Liver (tissue), 9 donors: ENCODE data around the gene MRPS9. TPM values are rescaled to one million over a fixed set of nuclear protein-coding genes. Genes with fewer than 3 reads are reported as not detected.

Source experiments
- DNase-seq: peaks from one replicate; pipeline ENCODE4 v3.0.0-alpha.2; 2017; ENCODE audit warnings: low spot score
- H3K27ac ChIP-seq, 2 donors: one replicate each; pipeline ENCODE4 v1.7.0; 2013; ENCODE audit warnings: inconsistent platforms in 2 of 2, low read length in 2 of 2, control low read depth in 1 of 2, low read depth in 1 of 2, mild to moderate bottlenecking in 1 of 2
- H3K27me3 ChIP-seq, 4 donors: one replicate each; pipeline versions ENCODE4 v1.6.1 to v1.7.0; 2013; ENCODE audit warnings: low read length in 3 of 4, inconsistent platforms in 1 of 4, mild to moderate bottlenecking in 1 of 4, moderate library complexity in 1 of 4; ENCODE audit not compliant: control insufficient read depth in 4 of 4, insufficient read depth in 4 of 4
- H3K36me3 ChIP-seq, 4 donors: one replicate each; pipeline versions ENCODE4 v1.6.1 to v1.7.0; 2013; ENCODE audit warnings: low read length in 3 of 4, mild to moderate bottlenecking in 3 of 4, low read depth in 1 of 4, moderate library complexity in 1 of 4; ENCODE audit not compliant: control insufficient read depth in 4 of 4, insufficient read depth in 3 of 4
- H3K4me1 ChIP-seq, 4 donors: one replicate each; pipeline versions ENCODE4 v1.6.1 to v1.7.0; 2013; ENCODE audit warnings: low read length in 3 of 4, mild to moderate bottlenecking in 3 of 4, moderate library complexity in 1 of 4; ENCODE audit not compliant: control insufficient read depth in 4 of 4, insufficient read depth in 4 of 4
- H3K4me3 ChIP-seq, 3 donors: one replicate each; pipeline versions ENCODE4 v1.6.1 to v1.7.0; 2013; ENCODE audit warnings: low read length in 3 of 3, control low read depth in 1 of 3, low read depth in 1 of 3, mild to moderate bottlenecking in 1 of 3
- H3K9ac ChIP-seq, 2 donors: one replicate each; pipeline ENCODE4 v1.7.0; 2013; ENCODE audit warnings: low read length in 2 of 2, mild to moderate bottlenecking in 2 of 2, moderate library complexity in 2 of 2, control low read depth in 1 of 2, low read depth in 1 of 2
- H3K9me3 ChIP-seq, 4 donors: one replicate each; pipeline versions ENCODE4 v1.6.1 to v1.7.0; 2013; ENCODE audit warnings: low read length in 3 of 4; ENCODE audit not compliant: control insufficient read depth in 4 of 4
- ATF3 ChIP-seq: IDR thresholded peaks from 2 replicates; pipeline ENCODE4 v1.6.1; 2016; ENCODE audit warnings: antibody characterized with exemption
- CTCF ChIP-seq: fragments of 150-350 bp; IDR thresholded peaks from 2 replicates; pipeline ENCODE4 v1.5.1; 2017; ENCODE audit warnings: improper control_type of control experiment, low read depth, low read length; ENCODE audit not compliant: missing input control
- EGR1 ChIP-seq, 2 donors: IDR thresholded peaks; 2 replicates each; pipeline ENCODE4 v1.6.1; 2016 to 2018; ENCODE audit warnings: antibody characterized with exemption in 2 of 2, low read depth in 2 of 2
- FOXA1 ChIP-seq: IDR thresholded peaks from 2 replicates; pipeline ENCODE4 v1.6.1; 2016; ENCODE audit warnings: antibody characterized with exemption
- FOXA2 ChIP-seq: IDR thresholded peaks from 2 replicates; pipeline ENCODE4 v1.6.1; 2016; ENCODE audit warnings: antibody characterized with exemption
- GABPA ChIP-seq, 2 donors: IDR thresholded peaks in 1 of 2; conservative IDR thresholded peaks in 1 of 2; 2 replicates each; pipeline ENCODE4 v1.6.1; 2016; ENCODE audit warnings: antibody characterized with exemption in 2 of 2, mild to moderate bottlenecking in 1 of 2, moderate library complexity in 1 of 2
- HNF4A ChIP-seq, 2 donors: conservative IDR thresholded peaks; 2 replicates each; pipeline ENCODE4 v1.6.1; 2016; ENCODE audit warnings: antibody characterized with exemption in 2 of 2, mild to moderate bottlenecking in 2 of 2
- HNF4G ChIP-seq: IDR thresholded peaks from 2 replicates; pipeline ENCODE4 v1.6.1; 2016; ENCODE audit warnings: antibody characterized with exemption
- JUND ChIP-seq, 2 donors: IDR thresholded peaks; 2 replicates each; pipeline ENCODE4 v1.6.1; 2016; ENCODE audit warnings: antibody characterized with exemption in 2 of 2
- MAX ChIP-seq: IDR thresholded peaks from 2 replicates; pipeline ENCODE4 v1.6.1; 2016; ENCODE audit warnings: antibody characterized with exemption
- RAD21 ChIP-seq, 2 donors: IDR thresholded peaks; 2 replicates each; pipeline ENCODE4 v1.6.1; 2016; ENCODE audit warnings: antibody characterized with exemption in 2 of 2, mild to moderate bottlenecking in 2 of 2
- REST ChIP-seq: IDR thresholded peaks from 2 replicates; pipeline ENCODE4 v1.6.1; 2016; ENCODE audit warnings: antibody characterized with exemption, mild to moderate bottlenecking
- RXRA ChIP-seq, 2 donors: IDR thresholded peaks; 2 replicates each; pipeline ENCODE4 v1.6.1; 2017 to 2018; ENCODE audit warnings: antibody characterized with exemption in 2 of 2, mild to moderate bottlenecking in 1 of 2
- SP1 ChIP-seq: IDR thresholded peaks from 2 replicates; pipeline ENCODE4 v1.6.1; 2018; ENCODE audit warnings: antibody characterized with exemption, mild to moderate bottlenecking
- TAF1 ChIP-seq: conservative IDR thresholded peaks from 2 replicates; pipeline ENCODE4 v1.6.1; 2016; ENCODE audit warnings: antibody characterized with exemption, mild to moderate bottlenecking
- YY1 ChIP-seq: IDR thresholded peaks from 2 replicates; pipeline ENCODE4 v1.6.1; 2016; ENCODE audit warnings: antibody characterized with exemption, mild to moderate bottlenecking
- ZBTB33 ChIP-seq: IDR thresholded peaks from 2 replicates; pipeline ENCODE4 v1.6.1; 2016; ENCODE audit warnings: antibody characterized with exemption
- WGBS: extraction: QIAGEN DNeasy Blood & Tissue Kit; methylation state at CpG from one replicate; pipeline ENCODE4 v1.1.7; 2013; 5-methylcytosine and 5-hydroxymethylcytosine counted together
- polyA plus RNA-seq, 2 donors: library from polyadenylated mRNA; stranded (reverse) in 1 of 2; unstranded in 1 of 2; fragments of 200-250 nt in 1 of 2; fragments of >200 nt in 1 of 2; fragmentation: Nextera tagmentation in 1 of 2; extraction: Ambion mirVana in 1 of 2; gene quantifications; one replicate each; pipeline versions ENCODE4 v1.2.1 to v1.2.3, GENCODE V29; 2013 to 2015
- total RNA-seq, 2 donors: library from RNA; depleted of rRNA; stranded (reverse); fragments of >200 nt; gene quantifications; one replicate each; pipeline ENCODE4 v1.2.3, GENCODE V29; 2014
- donor health status: healthy.
- donor health status: healthy.
- donor health status: healthy.
- donor health status: healthy.
- donor health status: healthy.

Gene MRPS9
- total and polyA plus RNA-seq, 4 donors = 11.5 to 27.7 (median 17.9) TPM

- no peak overlapping the region for H3K27ac ChIP-seq
- no peak for TF ChIP-seq MAX
- no peak for TF ChIP-seq HNF4G
- TF ChIP-seq EGR1 (IDR thresholded peaks at IDR 0.05; ENCODE audit: low read depth in 2 of 2) = no peak
- no peak for TF ChIP-seq RXRA (IDR thresholded peaks at IDR 0.05)
- TF ChIP-seq GABPA (IDR thresholded peaks at IDR 0.05 in 1 of 2, conservative IDR thresholded peaks at IDR 0.05 in 1 of 2) = no peak
- no peak for TF ChIP-seq YY1
- no peak for TF ChIP-seq JUND (IDR thresholded peaks at IDR 0.05)
- TF ChIP-seq REST = no peak
- TF ChIP-seq HNF4A (conservative IDR thresholded peaks at IDR 0.05) = no peak
- TF ChIP-seq ATF3 = no peak
- no peak for TF ChIP-seq RAD21 (IDR thresholded peaks at IDR 0.05)
- TF ChIP-seq TAF1 = no peak
- TF ChIP-seq SP1 = no peak
- no peak for TF ChIP-seq CTCF
- no peak for TF ChIP-seq FOXA2
- TF ChIP-seq ZBTB33 = no peak
- 88% methylated on average over 1 of the region's 1 CpG for WGBS
- H3K27me3 ChIP-seq = no peaks in the 10 kb centered on the region
- H3K4me3 ChIP-seq = no peak overlapping the region
- H3K36me3 ChIP-seq = no peaks in the 10 kb centered on the region
- H3K4me1 ChIP-seq = peaks cover 0 to 6% (median 5%) of the 10 kb centered on the region in 4 donors
- no peak for DNase-seq
- peaks cover 0 to 2% (median 0%) of the 10 kb centered on the region in 4 donors for H3K9me3 ChIP-seq
- H3K9ac ChIP-seq = no peak overlapping the region
These were observed 5.4 kb upstream of the MRPS9 start for GRCh38 chr2:105032476-105032875.

- 100% methylated on average over 1 of the region's 1 CpG for WGBS
- H3K27ac ChIP-seq = no peak overlapping the region
- H3K36me3 ChIP-seq = no peaks in the 10 kb centered on the region
- no peak for DNase-seq
- H3K27me3 ChIP-seq = no peaks in the 10 kb centered on the region
- no peak overlapping the region for H3K4me3 ChIP-seq
- peaks cover 0 to 2% (median 0%) of the 10 kb centered on the region in 4 donors for H3K9me3 ChIP-seq
- TF ChIP-seq MAX (no peak), EGR1 (IDR thresholded peaks at IDR 0.05; ENCODE audit: low read depth in 2 of 2) (no peak), FOXA2 (no peak), JUND (IDR thresholded peaks at IDR 0.05) (no peak), ATF3 (no peak), GABPA (IDR thresholded peaks at IDR 0.05 in 1 of 2, conservative IDR thresholded peaks at IDR 0.05 in 1 of 2) (no peak), FOXA1 (no peak)
- no peak overlapping the region for H3K9ac ChIP-seq
- H3K4me1 ChIP-seq = peaks cover 0 to 16% (median 10%) of the 10 kb centered on the region in 4 donors
These were observed 3.7 kb upstream of the MRPS9 start for GRCh38 chr2:105034170-105034569.
